Fibroblast of skin of right biceps (primary cell): ENCODE results near the gene GNAI1.
A peak's percentile ranks its signal among the peaks of the same experiment; 100 is the strongest.

ENCODE experiments used
- DNase-seq: peaks from one replicate; pipeline ENCODE4 v3.0.0-alpha.2; 2013

The GNAI1 gene

GRCh38 chr7:80134536-80135308 is at the start of gene GNAI1:
Gene GNAI1, plus strand, starts transcription at chr7:80134831. Its CDS starts 330 bp downstream, at chr7:80135161.
- peak; percentile 77 for DNase-seq

- DNase-seq: peak; percentile 90
These were observed 47.4 kb upstream of the GNAI1 start for GRCh38 chr7:80087051-80087770.

- no peak for DNase-seq
These were observed 46.9 kb upstream of the GNAI1 start for GRCh38 chr7:80087771-80088170.

- DNase-seq: no peak
These were observed 45.9 kb upstream of the GNAI1 start for GRCh38 chr7:80088705-80089104.

- no peak for DNase-seq
These were observed 45.3 kb upstream of the GNAI1 start for GRCh38 chr7:80089366-80089765.

- DNase-seq: no peak
These were observed 41.3 kb upstream of the GNAI1 start for GRCh38 chr7:80093349-80093748.

- DNase-seq: peak; percentile 30
These were observed 39.1 kb upstream of the GNAI1 start for GRCh38 chr7:80095545-80095944.

- DNase-seq: peak; percentile 17
These were observed 36.9 kb upstream of the GNAI1 start for GRCh38 chr7:80097756-80098155.

GRCh38 chr7:80098795-80099194 is 35.8 kb upstream of the GNAI1 start:
- DNase-seq: no peak

- DNase-seq: no peak
These were observed 34.4 kb upstream of the GNAI1 start for GRCh38 chr7:80100254-80100653.

- no peak for DNase-seq
These were observed 28.8 kb upstream of the GNAI1 start for GRCh38 chr7:80105701-80106408.

GRCh38 chr7:80106498-80107113 is 28.0 kb upstream of the GNAI1 start:
- DNase-seq: no peak

GRCh38 chr7:80107278-80107677 is 27.4 kb upstream of the GNAI1 start:
- no peak for DNase-seq

- no peak for DNase-seq
These were observed 24.3 kb upstream of the GNAI1 start for GRCh38 chr7:80110376-80110775.

- no peak for DNase-seq
These were observed 20.5 kb upstream of the GNAI1 start for GRCh38 chr7:80114159-80114558.

GRCh38 chr7:80124526-80125264 is 9.9 kb upstream of the GNAI1 start:
- no peak for DNase-seq

GRCh38 chr7:80127412-80128160 is 7.0 kb upstream of the GNAI1 start:
- DNase-seq: no peak

- DNase-seq: no peak
These were observed 5.7 kb upstream of the GNAI1 start for GRCh38 chr7:80128918-80129317.

- DNase-seq: no peak
These were observed 4.8 kb upstream of the GNAI1 start for GRCh38 chr7:80129785-80130184.

GRCh38 chr7:80131675-80132435 is 2.8 kb upstream of the GNAI1 start:
- peak; percentile 69 for DNase-seq

- DNase-seq: no peak
These were observed 2.0 kb upstream of the GNAI1 start for GRCh38 chr7:80132594-80132993.
